ENCODE measurements around the gene C1QTNF4.

DNA sequence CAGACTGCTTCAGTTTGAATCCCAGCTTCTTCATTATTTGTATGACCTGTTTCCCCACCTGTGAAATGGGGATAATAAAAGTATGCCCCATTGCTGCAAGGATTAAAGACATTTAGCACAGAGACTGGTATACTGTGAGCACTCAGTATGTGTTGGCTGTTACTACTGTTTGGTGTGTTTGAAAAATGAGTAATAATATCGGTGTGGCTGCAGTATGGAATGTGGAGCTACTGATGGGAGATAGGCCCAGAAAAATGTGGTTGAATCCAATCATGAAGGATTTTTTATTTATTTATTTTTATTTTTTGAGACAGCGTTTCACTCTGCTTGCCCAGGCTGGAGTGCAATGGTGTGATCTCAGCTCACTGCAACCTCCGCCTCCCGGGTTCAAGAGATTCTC is 9.1 kb upstream of the C1QTNF4 start:
- TF ChIP-seq, protein P1, sequence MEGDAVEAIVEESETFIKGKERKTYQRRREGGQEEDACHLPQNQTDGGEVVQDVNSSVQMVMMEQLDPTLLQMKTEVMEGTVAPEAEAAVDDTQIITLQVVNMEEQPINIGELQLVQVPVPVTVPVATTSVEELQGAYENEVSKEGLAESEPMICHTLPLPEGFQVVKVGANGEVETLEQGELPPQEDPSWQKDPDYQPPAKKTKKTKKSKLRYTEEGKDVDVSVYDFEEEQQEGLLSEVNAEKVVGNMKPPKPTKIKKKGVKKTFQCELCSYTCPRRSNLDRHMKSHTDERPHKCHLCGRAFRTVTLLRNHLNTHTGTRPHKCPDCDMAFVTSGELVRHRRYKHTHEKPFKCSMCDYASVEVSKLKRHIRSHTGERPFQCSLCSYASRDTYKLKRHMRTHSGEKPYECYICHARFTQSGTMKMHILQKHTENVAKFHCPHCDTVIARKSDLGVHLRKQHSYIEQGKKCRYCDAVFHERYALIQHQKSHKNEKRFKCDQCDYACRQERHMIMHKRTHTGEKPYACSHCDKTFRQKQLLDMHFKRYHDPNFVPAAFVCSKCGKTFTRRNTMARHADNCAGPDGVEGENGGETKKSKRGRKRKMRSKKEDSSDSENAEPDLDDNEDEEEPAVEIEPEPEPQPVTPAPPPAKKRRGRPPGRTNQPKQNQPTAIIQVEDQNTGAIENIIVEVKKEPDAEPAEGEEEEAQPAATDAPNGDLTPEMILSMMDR (conservative IDR thresholded peaks at IDR 0.05; ENCODE audit: low read length): no peak
- no peak for TF ChIP-seq EZH2phosphoT487 (IDR thresholded peaks at IDR 0.05; ENCODE audit: borderline replicate concordance, low read depth, low read length)

All from OCI-LY7 (cell line).